ENCODE data around the gene PAQR6.

PAQR6 gene

GRCh38 chr1:156195853-156196252 lies 52.0 kb downstream of the PAQR6 start:
- no peak for DNase-seq (ENCODE audit: low spot score)

- DNase-seq (ENCODE audit: low spot score): no peak
These were observed 53.6 kb downstream of the PAQR6 start for GRCh38 chr1:156194300-156194652.

GRCh38 chr1:156193488-156194299 lies 54.2 kb downstream of the PAQR6 start, which contains the start of gene SLC25A44:
TSS of gene SLC25A44 (plus strand) at chr1:156194104. CDS start at chr1:156199848, 5,744 bp downstream.
- peak; percentile 92 for DNase-seq (ENCODE audit: low spot score)

Measured in HuH-7 (cell line).